Gastroesophageal sphincter (tissue), 4 donors: ENCODE results near the gene OTULINL. TPM values are rescaled to one million over a fixed set of nuclear protein-coding genes. Genes with fewer than 3 reads are reported as not detected.

Experiments
- ATAC-seq: fragments of 150-250 bp; one replicate; pipeline ENCODE4 v1.9.1; 2016; ENCODE audit warnings: mild to moderate bottlenecking, moderate library complexity
- H3K27ac ChIP-seq, 4 donors: fragments of 200-600 bp; sonication (generic) in 3 of 4; 1 replicate in 3 of 4; 2 replicates in 1 of 4; pipeline ENCODE4 v1.5.1; 2016 to 2019
- H3K27me3 ChIP-seq: fragments of 200-600 bp; sonication (generic); one replicate; pipeline ENCODE4 v1.5.1; 2019
- H3K36me3 ChIP-seq, 2 donors: fragments of 200-600 bp; sonication (generic); one replicate each; pipeline ENCODE4 v1.5.1; 2019; ENCODE audit warnings: control low read depth in 1 of 2
- H3K4me1 ChIP-seq, 3 donors: fragments of 200-600 bp; sonication (generic); 1 replicate in 2 of 3; 2 replicates in 1 of 3; pipeline ENCODE4 v1.5.1; 2016 to 2019; ENCODE audit warnings: control low read depth in 2 of 3
- H3K4me3 ChIP-seq, 2 donors: fragments of 200-600 bp; sonication (generic); one replicate each; pipeline ENCODE4 v1.5.1; 2019; ENCODE audit warnings: mild to moderate bottlenecking in 1 of 2, moderate library complexity in 1 of 2
- H3K9me3 ChIP-seq, 3 donors: fragments of 200-600 bp; sonication (generic); one replicate each; pipeline ENCODE4 v1.5.1; 2017 to 2019; ENCODE audit warnings: control low read depth in 2 of 3
- EP300 ChIP-seq: sonication (generic); formaldehyde crosslinking; IDR thresholded peaks from one replicate; pipeline ENCODE4 v1.6.1; 2017; ENCODE audit warnings: antibody characterized with exemption, mild to moderate bottlenecking
- POLR2A ChIP-seq, 2 donors: fragments of 450-650 bp; IDR thresholded peaks; one replicate each; pipeline ENCODE4 v1.6.1; 2017; ENCODE audit warnings: antibody characterized with exemption in 2 of 2, mild to moderate bottlenecking in 2 of 2, moderate library complexity in 1 of 2
- POLR2AphosphoS5 ChIP-seq: sonication (generic); formaldehyde crosslinking; IDR thresholded peaks from one replicate; pipeline ENCODE4 v1.6.1; 2017; ENCODE audit warnings: antibody characterized with exemption
- WGBS, 2 donors: methylation state at CpG; one replicate each; pipeline ENCODE4 v1.1.5; 2018; ENCODE audit warnings: low coverage in 1 of 2; 5-methylcytosine and 5-hydroxymethylcytosine counted together
- total RNA-seq, 4 donors: library from RNA; depleted of rRNA; stranded (reverse); fragments of >200 nt; gene quantifications; one replicate each; pipeline ENCODE4 v1.1.0, GENCODE V29; 2016
- TF ChIP-seq, protein P1 (sequence below), 4 experiments: fragments of 200-600 bp in 2 of 4; fragments of 450-650 bp in 2 of 4; sonication (generic) in 1 of 4; IDR thresholded peaks; one replicate each; pipeline ENCODE4 v1.5.1; 2017 to 2019; ENCODE audit warnings: antibody characterized with exemption in 4 of 4, mild to moderate bottlenecking in 2 of 4, moderate library complexity in 2 of 4

The OTULINL gene
- total RNA-seq, 4 donors from 2014 or later: 1.4 to 11.3 (median 5.1) TPM

DNA sequence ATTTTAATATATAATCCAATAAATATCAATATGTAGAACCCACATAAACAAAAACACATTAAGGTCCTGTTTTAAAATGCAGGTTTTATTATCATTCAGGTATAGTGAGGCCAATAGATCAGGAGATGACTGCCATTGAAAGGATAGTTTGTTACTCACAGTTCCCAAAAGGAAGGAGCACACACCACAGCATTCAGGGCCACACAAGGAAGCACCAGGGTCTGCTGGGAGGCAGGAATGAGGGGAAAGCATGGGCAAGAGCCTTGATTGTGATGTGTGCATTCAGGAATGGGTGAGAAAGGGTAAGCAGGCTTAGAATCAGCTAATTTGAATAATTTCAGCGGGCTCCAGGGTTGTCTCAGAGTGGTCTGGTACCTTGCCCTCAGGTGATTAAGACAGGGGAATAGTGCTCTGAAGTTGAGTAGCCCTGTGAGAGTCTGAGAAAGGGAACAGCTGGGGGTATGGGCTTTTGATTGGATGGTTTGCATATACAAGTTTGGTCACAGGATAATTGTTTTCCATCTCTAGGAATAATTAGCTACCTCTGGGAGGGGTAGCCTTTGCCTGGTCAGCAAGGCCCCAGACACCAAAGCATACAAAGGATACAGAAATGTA, 63.1 kb downstream of the OTULINL start:
- TF ChIP-seq POLR2AphosphoS5: no peak
- TF ChIP-seq, protein P1, sequence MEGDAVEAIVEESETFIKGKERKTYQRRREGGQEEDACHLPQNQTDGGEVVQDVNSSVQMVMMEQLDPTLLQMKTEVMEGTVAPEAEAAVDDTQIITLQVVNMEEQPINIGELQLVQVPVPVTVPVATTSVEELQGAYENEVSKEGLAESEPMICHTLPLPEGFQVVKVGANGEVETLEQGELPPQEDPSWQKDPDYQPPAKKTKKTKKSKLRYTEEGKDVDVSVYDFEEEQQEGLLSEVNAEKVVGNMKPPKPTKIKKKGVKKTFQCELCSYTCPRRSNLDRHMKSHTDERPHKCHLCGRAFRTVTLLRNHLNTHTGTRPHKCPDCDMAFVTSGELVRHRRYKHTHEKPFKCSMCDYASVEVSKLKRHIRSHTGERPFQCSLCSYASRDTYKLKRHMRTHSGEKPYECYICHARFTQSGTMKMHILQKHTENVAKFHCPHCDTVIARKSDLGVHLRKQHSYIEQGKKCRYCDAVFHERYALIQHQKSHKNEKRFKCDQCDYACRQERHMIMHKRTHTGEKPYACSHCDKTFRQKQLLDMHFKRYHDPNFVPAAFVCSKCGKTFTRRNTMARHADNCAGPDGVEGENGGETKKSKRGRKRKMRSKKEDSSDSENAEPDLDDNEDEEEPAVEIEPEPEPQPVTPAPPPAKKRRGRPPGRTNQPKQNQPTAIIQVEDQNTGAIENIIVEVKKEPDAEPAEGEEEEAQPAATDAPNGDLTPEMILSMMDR (IDR thresholded peaks at IDR 0.05): no peak
- no peak for TF ChIP-seq EP300
- TF ChIP-seq POLR2A (IDR thresholded peaks at IDR 0.05): no peak
- Histone ChIP-seq H3K4me1 (peaks cover 0 to 3% (median 0%) of the 10 kb centered on the region in 3 donors), H3K36me3 (no peaks in the 10 kb centered on the region), H3K27me3 (peaks cover 43% of the 10 kb centered on the region), H3K4me3 (no peak overlapping the region), H3K9me3 (no peaks in the 10 kb centered on the region), H3K27ac (no peak overlapping the region)
- WGBS, 2 donors: 80 to 86% methylated on average over 1 of the region's 1 CpG
- no peak for ATAC-seq

DNA sequence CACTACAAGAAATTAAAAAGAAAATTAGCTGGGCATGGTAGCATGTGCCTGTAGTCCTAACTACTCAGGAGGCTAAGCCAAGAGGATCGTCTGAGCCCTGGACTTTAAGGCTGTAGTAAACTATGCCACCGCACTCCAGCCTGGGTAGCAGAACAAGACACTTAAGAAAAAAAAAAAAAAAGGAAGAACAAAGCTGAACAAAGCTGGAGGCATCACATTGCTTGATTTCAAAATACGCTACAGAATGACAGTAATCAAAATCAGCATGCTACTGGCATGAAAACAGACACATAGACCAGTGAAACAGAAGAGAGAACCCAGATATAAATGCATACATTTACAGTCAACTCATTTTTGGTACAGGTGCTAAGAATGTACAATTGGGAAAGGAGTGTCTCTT, 68.5 kb downstream of the OTULINL start:
- WGBS, 2 donors: 68 to 81% methylated on average over 3 of the region's 3 CpGs
- no peak overlapping the region for H3K27ac ChIP-seq
- ATAC-seq: no peak

GRCh38 chr5:14655146-14655741, 73.7 kb downstream of the OTULINL start:
- H3K27me3 ChIP-seq: no peaks in the 10 kb centered on the region
- no peaks in the 10 kb centered on the region for H3K4me1 ChIP-seq
- H3K4me3 ChIP-seq: no peak overlapping the region
- WGBS, 2 donors: 0 to 57% methylated on average over 1 to 4 of the region's 4 CpGs
- no peak overlapping the region for H3K27ac ChIP-seq
- H3K36me3 ChIP-seq: no peaks in the 10 kb centered on the region
- no peak for ATAC-seq
- no peaks in the 10 kb centered on the region for H3K9me3 ChIP-seq
- TF ChIP-seq POLR2A (IDR thresholded peaks at IDR 0.05) (no peak), EP300 (no peak), POLR2AphosphoS5 (no peak)
- TF ChIP-seq, protein P1 (IDR thresholded peaks at IDR 0.05): no peak

More for the DNA sequence above, 68.5 kb downstream of the OTULINL start:
- Histone ChIP-seq H3K36me3 (no peaks in the 10 kb centered on the region), H3K27me3 (peaks cover 23% of the 10 kb centered on the region), H3K4me1 (peaks cover 0 to 3% (median 0%) of the 10 kb centered on the region in 3 donors), H3K9me3 (no peaks in the 10 kb centered on the region), H3K4me3 (no peak overlapping the region)
- TF ChIP-seq POLR2A (IDR thresholded peaks at IDR 0.05): no peak
- no peak for TF ChIP-seq POLR2AphosphoS5

DNA sequence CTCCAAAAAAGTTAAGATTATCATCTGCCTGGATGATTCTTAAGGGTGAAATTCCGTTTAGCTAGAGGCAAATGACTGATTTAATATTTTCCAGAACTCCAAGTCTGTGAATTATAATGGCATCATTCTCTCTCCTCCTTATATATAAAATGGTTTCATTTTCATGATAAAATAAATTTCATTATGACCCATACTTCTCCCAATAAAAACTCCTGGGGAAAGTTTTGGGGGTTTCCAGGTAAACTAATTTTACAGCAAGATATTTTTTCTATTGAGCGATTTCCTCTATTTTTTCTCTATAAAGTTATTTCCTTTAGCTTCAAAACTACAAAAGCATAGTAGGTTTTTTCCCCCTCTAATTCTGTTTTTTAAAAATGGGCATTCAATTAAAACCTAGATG, 75.3 kb downstream of the OTULINL start:
- Histone ChIP-seq H3K4me3 (no peak overlapping the region), H3K36me3 (no peaks in the 10 kb centered on the region), H3K27ac (no peak overlapping the region), H3K9me3 (no peaks in the 10 kb centered on the region), H3K27me3 (no peaks in the 10 kb centered on the region), H3K4me1 (no peaks in the 10 kb centered on the region)
- TF ChIP-seq, protein P1 (IDR thresholded peaks at IDR 0.05): no peak
- TF ChIP-seq POLR2AphosphoS5 (no peak), POLR2A (IDR thresholded peaks at IDR 0.05) (no peak), EP300 (no peak)
- WGBS, 2 donors: 46 to 47% methylated on average over 2 of the region's 2 CpGs
- ATAC-seq: no peak

- ATAC-seq: no peak
- 80 to 88% methylated on average over 3 of the region's 3 CpGs for WGBS, 2 donors
- no peak for TF ChIP-seq EP300
- TF ChIP-seq, protein P1 (IDR thresholded peaks at IDR 0.05): no peak
- TF ChIP-seq POLR2AphosphoS5: no peak
- no peak for TF ChIP-seq POLR2A (IDR thresholded peaks at IDR 0.05)
Measured at GRCh38 chr5:14659821-14660607, 78.4 kb downstream of the OTULINL start.

More at GRCh38 chr5:14659821-14660607, 78.4 kb downstream of the OTULINL start:
- Histone ChIP-seq H3K4me3 (no peak overlapping the region), H3K27me3 (no peaks in the 10 kb centered on the region), H3K9me3 (no peaks in the 10 kb centered on the region), H3K36me3 (no peaks in the 10 kb centered on the region), H3K4me1 (peaks cover 0 to 11% (median 7%) of the 10 kb centered on the region in 3 donors), H3K27ac (no peak overlapping the region)
